ENCODE results near the gene CYB561A3. TPM values are rescaled to one million over a fixed set of nuclear protein-coding genes. Genes with fewer than 3 reads are reported as not detected.

The CYB561A3 gene
- total RNA-seq, result 47.0 and 86.6 TPM in 2 replicates

DNA sequence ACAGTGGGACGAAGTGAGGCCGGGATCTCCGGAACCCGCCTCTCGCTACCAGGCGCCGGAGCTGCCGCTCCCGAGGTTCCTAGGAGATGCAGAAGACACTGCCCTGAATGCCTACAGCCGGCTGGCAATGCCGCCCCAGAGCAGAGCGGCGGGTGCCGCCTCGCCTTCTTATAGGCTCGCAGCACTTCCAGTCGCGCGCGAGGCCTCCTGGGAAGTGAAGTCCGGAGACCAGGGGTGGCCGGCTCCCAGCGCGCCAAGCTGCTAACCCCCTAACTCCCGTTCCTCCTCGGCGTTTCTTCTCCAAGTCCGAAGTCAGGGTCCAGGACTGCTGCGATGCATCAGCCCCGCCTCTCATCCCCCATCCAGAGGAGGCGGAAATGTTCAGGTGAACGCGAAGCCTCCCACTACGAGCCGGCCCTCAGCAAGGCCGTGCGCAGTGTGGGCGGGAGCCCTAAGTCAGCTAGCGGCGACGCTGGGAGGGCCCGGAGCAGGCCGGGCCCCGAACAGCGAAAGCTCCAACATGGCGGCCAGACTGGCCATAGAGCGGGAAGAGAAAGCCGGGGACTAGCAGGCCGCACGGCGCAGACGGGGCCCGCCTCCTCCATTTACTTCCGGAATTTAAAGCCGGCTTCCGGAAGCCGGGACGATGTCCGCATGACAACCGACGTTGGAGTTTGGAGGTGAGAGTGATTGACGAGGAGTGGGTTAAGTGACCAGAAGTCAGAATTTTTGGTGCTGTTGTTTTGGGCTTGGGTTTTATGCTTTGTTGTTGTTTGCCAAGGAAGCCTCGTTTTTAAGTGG lies at the start of gene CYB561A3, which contains the start of gene TMEM138:
TSS of gene CYB561A3 (minus strand) at position 142 of the 801 bp plus-strand sequence. CDS start 5,169 bp downstream, outside the sequence.
TSS of gene TMEM138 (plus strand) at position 634 of the 801 bp plus-strand sequence. CDS start 2,017 bp downstream, outside the sequence.

GRCh38 chr11:61332797-61333549 lies 28.7 kb downstream of the CYB561A3 start, which contains the start of the genes DDB1 and TKFC:
TSS of gene DDB1 (minus strand) at chr11:61333105. CDS start at chr11:61332968, 137 bp downstream.
TSS of gene TKFC (plus strand) at chr11:61333228. CDS start at chr11:61334729, 1,501 bp downstream.

Other genes with a start within 250 kb of the CYB561A3 start
- gene VPS37C, start 200.5 kb downstream of the CYB561A3 start, total RNA-seq, result 5.4 and 5.8 TPM in 2 replicates
- 1.6 and 3.9 TPM in 2 replicates for gene PGA3, start 158.4 kb downstream of the CYB561A3 start, total RNA-seq
- gene PGA4, start 139.5 kb downstream of the CYB561A3 start, total RNA-seq, result 0.32 and 2.1 TPM in 2 replicates
- 0.32 and 2.1 TPM in 2 replicates for gene PGA5, start 120.7 kb downstream of the CYB561A3 start, total RNA-seq
- gene VWCE, start 66.6 kb downstream of the CYB561A3 start, total RNA-seq, result 3.6 and 14.9 TPM in 2 replicates
- gene DDB1, start 28.8 kb downstream of the CYB561A3 start, total RNA-seq, result 338 and 459 TPM in 2 replicates
- gene TKFC, start 28.7 kb downstream of the CYB561A3 start, total RNA-seq, result 20.1 and 20.5 TPM in 2 replicates
- 11.2 and 16.7 TPM in 2 replicates for gene TMEM138, start 492 bp upstream of the CYB561A3 start, total RNA-seq
- 6.6 and 11.4 TPM in 2 replicates for gene TMEM216, start 30.7 kb upstream of the CYB561A3 start, total RNA-seq
- 9.1 and 12.2 TPM in 2 replicates for gene CPSF7, start 68.1 kb upstream of the CYB561A3 start, total RNA-seq
- 33.8 and 42.6 TPM in 2 replicates for gene SDHAF2, start 68.2 kb upstream of the CYB561A3 start, total RNA-seq
- not detected in 2 replicates for gene LRRC10B, start 146.9 kb upstream of the CYB561A3 start, total RNA-seq
- 5.5 and 22.7 TPM in 2 replicates for gene SYT7, start 219.2 kb upstream of the CYB561A3 start, total RNA-seq